ENCODE measurements around the gene GABRD.

DNA sequence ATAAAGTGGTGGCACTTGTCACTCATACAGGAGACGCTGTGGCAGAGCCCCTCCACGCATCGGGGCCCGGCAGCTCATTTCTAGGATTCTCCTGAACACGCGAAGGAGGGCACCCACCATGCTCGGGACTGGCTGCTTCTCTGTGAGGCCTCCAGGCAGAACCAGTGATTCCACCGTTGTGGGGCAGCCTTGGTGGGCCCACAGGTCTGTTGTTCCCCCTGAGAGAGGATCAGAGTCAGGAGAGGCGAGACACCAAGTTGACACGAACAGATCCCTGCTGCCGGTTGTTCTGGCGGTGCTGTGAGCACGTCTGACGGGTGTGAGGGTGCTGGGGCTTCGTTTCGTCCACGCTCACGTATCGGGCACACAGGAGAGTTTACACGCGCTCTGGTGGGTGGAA, 57.7 kb downstream of the GABRD start:
- TF ChIP-seq, protein P1, sequence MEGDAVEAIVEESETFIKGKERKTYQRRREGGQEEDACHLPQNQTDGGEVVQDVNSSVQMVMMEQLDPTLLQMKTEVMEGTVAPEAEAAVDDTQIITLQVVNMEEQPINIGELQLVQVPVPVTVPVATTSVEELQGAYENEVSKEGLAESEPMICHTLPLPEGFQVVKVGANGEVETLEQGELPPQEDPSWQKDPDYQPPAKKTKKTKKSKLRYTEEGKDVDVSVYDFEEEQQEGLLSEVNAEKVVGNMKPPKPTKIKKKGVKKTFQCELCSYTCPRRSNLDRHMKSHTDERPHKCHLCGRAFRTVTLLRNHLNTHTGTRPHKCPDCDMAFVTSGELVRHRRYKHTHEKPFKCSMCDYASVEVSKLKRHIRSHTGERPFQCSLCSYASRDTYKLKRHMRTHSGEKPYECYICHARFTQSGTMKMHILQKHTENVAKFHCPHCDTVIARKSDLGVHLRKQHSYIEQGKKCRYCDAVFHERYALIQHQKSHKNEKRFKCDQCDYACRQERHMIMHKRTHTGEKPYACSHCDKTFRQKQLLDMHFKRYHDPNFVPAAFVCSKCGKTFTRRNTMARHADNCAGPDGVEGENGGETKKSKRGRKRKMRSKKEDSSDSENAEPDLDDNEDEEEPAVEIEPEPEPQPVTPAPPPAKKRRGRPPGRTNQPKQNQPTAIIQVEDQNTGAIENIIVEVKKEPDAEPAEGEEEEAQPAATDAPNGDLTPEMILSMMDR (IDR thresholded peaks at IDR 0.05) = no peak
- TF ChIP-seq POLR2A (IDR thresholded peaks at IDR 0.05) = no peak

Measured in vagina (tissue), 2 donors.